ENCODE results near the gene C6orf120. TPM values are rescaled to one million over a fixed set of nuclear protein-coding genes. Genes with fewer than 3 reads are reported as not detected.

The C6orf120 gene
- total and polyA plus RNA-seq, 9 of the 15 experiments (the other 6 are each of a cell fraction or from before 2014, with no cell fraction given), result 7.7 to 44.9 (median 34.8) TPM

- H3K4me1 ChIP-seq (replicated peaks in 1 of 2; ENCODE audit: control insufficient read depth in 2 of 2, insufficient read depth in 2 of 2, low read length in 2 of 2), result no peaks in the 10 kb centered on the region
- no peak overlapping the region for H3K4me3 ChIP-seq
- peaks cover 13% of the 10 kb centered on the region; the same call in 2 of the 3 replicates for H3K79me2 ChIP-seq (ENCODE audit: control insufficient read depth, insufficient read depth, low read length)
- H2AFZ ChIP-seq (ENCODE audit: low read depth, low read length), result no peak overlapping the region
- no peaks in the 10 kb centered on the region for H4K20me1 ChIP-seq (replicated peaks; ENCODE audit: control insufficient read depth, insufficient read depth, low read length)
- CTCF ChIA-PET (ENCODE audit: low intra/inter-chr PET ratio), result no interaction called here
- POLR2A ChIA-PET, result no interaction called here
- DNase-seq (ENCODE audit: extremely low read depth in 1 of 4, low spot score in 3 of 4), result no peak
- in situ Hi-C loops (cut with MboI) (no loop called here), intact Hi-C loops (cut with micrococcal nuclease) (no loop called here)
- no peak overlapping the region for H3K27ac ChIP-seq (ENCODE audit: extremely low read depth, low read depth, low read length)
- TF ChIP-seq PTBP1 (IDR thresholded peaks at IDR 0.05; ENCODE audit: low read depth, low read length), result no peak
- WGBS (ENCODE audit: insufficient coverage, low coverage, missing lambda C conversion rate), result 100% methylated on average over 2 of the region's 2 CpGs
- no peak for ATAC-seq
- H3K27me3 ChIP-seq (ENCODE audit: control insufficient read depth in 2 of 2, insufficient read depth in 2 of 2, low read length in 2 of 2), result no peaks in the 10 kb centered on the region
- H3K9me1 ChIP-seq (ENCODE audit: control insufficient read depth, insufficient read depth, low read length), result no peaks in the 10 kb centered on the region
- H3K9ac ChIP-seq (ENCODE audit: insufficient read depth in 1 of 2, low read depth in 2 of 2, low read length in 2 of 2), result no peak overlapping the region
- no peak overlapping the region for H3K4me2 ChIP-seq (ENCODE audit: insufficient read depth, low read length)
- peaks cover 31% of the 10 kb centered on the region for H3K36me3 ChIP-seq (ENCODE audit: control insufficient read depth, insufficient read depth, low read length)
- BruUV-seq (replicated peaks), result no TSS peak
- FAIRE-seq, result no peak
- 0 out of 2 replicates have a peak, but pooled peaks cover 7% of the 10 kb centered on the region for H3K9me3 ChIP-seq (replicated peaks; ENCODE audit: control insufficient read depth, insufficient read depth, low read depth, low read length)
Measured at GRCh38 chr6:169691260-169691659, 10.7 kb upstream of the C6orf120 start.

DNA sequence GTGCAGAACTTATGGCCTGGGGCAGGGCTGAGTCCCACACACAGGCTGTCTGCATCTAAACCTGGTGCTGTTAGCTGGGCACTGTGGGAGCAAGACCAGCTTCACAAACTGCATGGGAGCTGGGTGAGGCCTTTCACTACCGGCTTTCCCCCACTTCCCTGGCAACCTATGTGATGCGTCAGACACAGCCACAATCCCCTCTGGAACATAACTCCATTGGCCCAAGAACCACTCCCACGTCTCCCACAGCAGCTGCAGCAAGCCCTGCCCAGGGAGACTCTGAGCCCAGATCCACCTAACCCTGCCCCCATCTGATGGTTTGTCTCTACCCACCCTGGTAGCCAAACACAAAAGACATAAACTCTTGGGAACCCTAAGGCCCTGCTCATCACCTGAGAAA, 9.4 kb upstream of the C6orf120 start:
- TF ChIP-seq CBX8 (IDR thresholded peaks at IDR 0.05; ENCODE audit: borderline replicate concordance, extremely low read depth, low read depth, low read length, poor library complexity, severe bottlenecking) (no peak), ASH1L (IDR thresholded peaks at IDR 0.05; ENCODE audit: borderline replicate concordance, low read depth, partially characterized antibody) (no peak), SMAD2 (IDR thresholded peaks at IDR 0.05; ENCODE audit: low read depth, low read length) (no peak), ZNF431 (CRISPR knock-in tag; IDR thresholded peaks at IDR 0.05) (no peak), AFF1 (IDR thresholded peaks at IDR 0.05; ENCODE audit: low read depth in 1 of 2, partially characterized antibody in 2 of 2) (no peak)
- no peak overlapping the region for H3K9ac ChIP-seq (ENCODE audit: insufficient read depth in 1 of 2, low read depth in 2 of 2, low read length in 2 of 2)
- H3K36me3 ChIP-seq (ENCODE audit: control insufficient read depth, insufficient read depth, low read length), result peaks cover 18% of the 10 kb centered on the region; the same call in 2 of the 3 replicates
- H3K27ac ChIP-seq (ENCODE audit: extremely low read depth, low read depth, low read length), result no peak overlapping the region
- H3K4me2 ChIP-seq (ENCODE audit: insufficient read depth, low read length), result no peak overlapping the region
- ATAC-seq (no peak; the same call in 1 of the 3 replicates), DNase-seq (ENCODE audit: extremely low read depth in 1 of 4, low spot score in 3 of 4) (no peak), FAIRE-seq (no peak)
- POLR2A ChIA-PET, result interaction anchor here (1.0 to 1.9 kb wide), 4 partner anchors 9 to 15 kb away, joined by 3 to 19 read pairs (median 3); partner anchors contain the start of genes C6orf120 and WDR27
- no peak overlapping the region for H3K4me3 ChIP-seq
- H3K4me1 ChIP-seq (replicated peaks in 1 of 2; ENCODE audit: control insufficient read depth in 2 of 2, insufficient read depth in 2 of 2, low read length in 2 of 2), result no peaks in the 10 kb centered on the region
- peaks cover 13% of the 10 kb centered on the region; the same call in 2 of the 3 replicates for H3K79me2 ChIP-seq (ENCODE audit: control insufficient read depth, insufficient read depth, low read length)
- H3K27me3 ChIP-seq (ENCODE audit: control insufficient read depth in 2 of 2, insufficient read depth in 2 of 2, low read length in 2 of 2), result no peaks in the 10 kb centered on the region
- in situ Hi-C loops (cut with MboI), result no loop called here
- peaks cover 2% of the 10 kb centered on the region for H3K9me1 ChIP-seq (ENCODE audit: control insufficient read depth, insufficient read depth, low read length)
- 62% methylated on average over 3 of the region's 3 CpGs for WGBS (ENCODE audit: insufficient coverage, low coverage, missing lambda C conversion rate)
- CTCF ChIA-PET (ENCODE audit: low intra/inter-chr PET ratio), result no interaction called here
- H2AFZ ChIP-seq (ENCODE audit: low read depth, low read length), result no peak overlapping the region
- no TSS peak for BruUV-seq (replicated peaks)
- H4K20me1 ChIP-seq (replicated peaks; ENCODE audit: control insufficient read depth, insufficient read depth, low read length), result no peaks in the 10 kb centered on the region
- H3K9me3 ChIP-seq (replicated peaks; ENCODE audit: control insufficient read depth, insufficient read depth, low read depth, low read length), result 0 out of 2 replicates have a peak, but pooled peaks cover 3% of the 10 kb centered on the region
- intact Hi-C loops (cut with micrococcal nuclease), result no loop called here

All from K562 (cell line).